T-helper 1 cell treated with Interleukin-12 subunit alpha and Interleukin-12 subunit beta and Interleukin-4 antibody, amounts not matched to agents 30 ng/mL and 1 ng/mL, for 36 hours (primary cell): ENCODE results near the gene SELENBP1. TPM values are rescaled to one million over a fixed set of nuclear protein-coding genes. Genes with fewer than 3 reads are reported as not detected.
"Not testable (repeated sequence)": the region's sequence is repeated elsewhere in the genome, so short reads cannot be mapped to it uniquely, and the experiment has no call there.

Experiments
- intact Hi-C: fragments of 100-400 bp; cut with micrococcal nuclease; formaldehyde crosslinking; loops from one replicate; pipeline ENCODE4 v1.15.1; 2024
- total RNA-seq: library from RNA; stranded (reverse); gene quantifications from 2 replicates; pipeline ENCODE4 v1.2.3, GENCODE V29; 2022

The SELENBP1 gene
- not detected in 2 replicates for total RNA-seq

DNA sequence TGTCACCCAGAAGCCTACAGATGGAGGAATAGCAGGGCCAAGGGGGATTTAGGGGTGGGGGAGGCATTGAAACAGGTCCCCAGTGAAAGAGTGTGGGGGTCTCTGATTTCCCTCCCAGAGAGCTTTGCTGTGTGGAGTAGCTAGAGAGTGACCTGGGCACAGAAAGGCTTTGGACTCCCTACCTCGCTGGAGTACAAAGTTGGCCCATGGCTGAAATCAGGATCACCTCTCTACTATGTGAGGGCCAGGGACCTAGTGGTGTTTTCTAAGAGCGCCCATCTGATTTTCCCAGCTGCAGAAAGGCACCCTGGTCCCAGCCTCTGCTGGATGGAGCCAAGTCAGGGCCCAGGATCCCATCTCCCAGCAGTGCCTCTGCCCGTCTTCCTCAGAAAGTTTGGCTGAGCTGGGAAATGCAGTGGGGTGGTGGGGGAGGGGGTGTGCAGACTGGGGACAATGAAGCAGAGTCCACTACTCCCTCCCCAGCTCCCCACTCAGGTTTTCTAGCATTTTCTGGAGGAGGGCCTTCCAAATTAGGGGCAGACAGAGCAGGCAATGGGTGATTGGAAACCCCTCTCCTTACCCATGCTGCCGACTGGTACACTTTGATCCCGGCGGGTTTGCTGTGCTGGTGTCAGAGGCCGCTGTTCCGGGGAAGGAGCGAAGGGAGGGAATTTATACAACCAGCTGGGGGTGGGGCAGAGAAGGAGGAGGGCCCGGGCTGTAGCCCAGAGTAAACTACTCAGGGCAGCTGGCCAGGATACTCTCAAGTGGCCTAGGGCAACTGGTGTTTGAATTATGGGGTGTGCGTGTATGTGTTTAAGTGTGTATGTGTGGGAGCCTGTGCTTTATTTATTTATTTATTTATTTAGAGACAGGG is at the start of gene SELENBP1:
TSS of gene SELENBP1 (minus strand) at position 648 of the 877 bp plus-strand sequence. CDS start at position 584, 64 bp downstream.
- intact Hi-C loops = no loop called here

DNA sequence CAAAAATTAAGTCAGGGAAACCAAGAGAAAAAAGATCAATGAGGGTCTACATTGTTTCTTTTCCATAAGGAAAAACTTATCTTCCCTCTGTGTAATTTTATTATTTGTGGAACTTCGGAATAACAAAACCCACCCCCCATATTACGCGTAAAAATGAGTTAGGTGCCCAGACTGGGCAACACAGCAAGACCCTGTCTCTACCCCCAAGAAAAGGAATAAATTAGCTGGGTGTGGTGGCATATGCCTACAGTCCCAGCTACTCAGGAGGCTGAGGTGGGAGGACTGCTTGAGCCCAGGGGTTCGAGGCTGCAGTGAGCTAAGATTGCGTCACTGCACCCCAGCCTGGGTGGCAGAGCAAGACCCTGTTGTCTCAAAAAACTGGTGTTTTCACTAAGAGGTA is 47.3 kb upstream of the SELENBP1 start:
- intact Hi-C loops = loop anchor here (2.0 kb wide), 1 partner anchor 21 kb away; no protein-coding TSS in a partner anchor

DNA sequence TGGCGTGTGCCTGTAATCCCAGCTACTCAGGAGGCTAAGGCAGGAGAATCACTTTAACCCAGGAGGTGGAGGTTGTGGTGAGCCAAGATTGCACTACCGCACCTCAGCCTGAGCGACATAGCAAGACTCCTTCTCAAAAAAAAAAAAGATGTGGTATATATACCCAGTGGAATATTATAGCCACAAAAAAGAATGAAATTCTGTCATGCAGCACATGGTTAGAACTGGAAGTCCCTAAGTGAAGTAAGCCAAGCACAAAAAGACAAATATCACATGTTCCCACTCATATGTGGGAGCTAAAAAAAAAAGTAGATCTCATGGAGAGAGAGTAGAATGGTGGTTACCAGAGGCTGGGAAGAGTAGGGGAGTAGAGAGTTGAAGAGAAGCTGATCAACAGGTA is 45.6 kb upstream of the SELENBP1 start:
- intact Hi-C loops = no loop called here

DNA sequence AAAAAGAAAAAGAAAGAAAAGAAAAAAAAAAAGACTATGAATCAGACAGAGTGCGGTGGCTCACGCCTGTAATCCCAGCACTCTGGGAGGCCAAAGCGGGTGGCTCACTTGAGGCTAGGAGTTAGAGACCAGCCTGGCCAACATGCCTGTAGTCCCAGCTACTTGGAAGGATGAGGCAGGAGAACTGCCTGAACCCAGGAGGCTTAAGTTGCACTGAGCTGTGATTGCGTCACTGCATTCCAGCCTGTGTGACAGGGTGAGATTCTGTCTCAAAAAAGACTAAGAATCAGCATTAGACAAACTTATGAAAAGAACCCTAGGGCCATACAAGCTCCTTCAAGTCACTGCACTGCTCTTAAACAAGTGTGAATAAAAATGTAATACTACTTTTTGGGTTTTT is 43.7 kb upstream of the SELENBP1 start:
- intact Hi-C loops = no loop called here

DNA sequence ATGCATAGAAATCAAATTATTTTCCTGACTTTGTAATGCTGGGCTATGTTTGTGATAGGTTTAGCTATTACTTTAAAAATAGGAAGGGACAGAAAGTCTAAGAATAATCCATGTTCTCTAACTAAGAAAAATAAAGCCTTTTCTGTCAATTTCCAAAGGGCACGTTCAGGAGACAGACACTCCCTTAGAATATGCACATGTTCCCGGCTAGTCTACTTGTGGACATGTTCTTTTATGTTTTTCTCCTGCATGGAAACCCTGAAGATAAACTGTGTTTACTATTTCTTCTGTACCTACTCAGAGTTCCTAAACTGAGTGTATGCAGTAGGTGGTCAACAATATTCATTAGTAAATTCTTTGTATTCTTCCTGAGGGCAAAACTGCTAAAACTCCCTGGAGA is 39.4 kb upstream of the SELENBP1 start:
- intact Hi-C loops = no loop called here

DNA sequence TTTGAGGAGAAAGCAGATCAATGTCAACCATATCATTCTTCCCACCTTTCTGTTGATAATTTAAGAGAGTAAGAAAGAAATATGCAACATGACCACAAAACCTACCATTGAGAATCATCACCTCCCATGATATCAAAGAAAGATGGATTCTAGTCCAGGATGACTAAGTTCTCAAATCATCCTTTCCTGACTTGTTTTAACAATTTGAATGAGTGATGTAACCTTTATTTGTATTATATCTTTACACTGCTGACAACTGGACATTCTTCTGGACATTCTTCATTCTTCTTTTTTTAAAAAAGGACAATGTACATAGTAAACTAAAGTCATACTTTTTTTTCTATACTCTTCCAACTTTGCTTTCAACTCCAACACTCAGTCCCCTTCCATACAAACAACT is 36.4 kb upstream of the SELENBP1 start:
- intact Hi-C loops = no loop called here

DNA sequence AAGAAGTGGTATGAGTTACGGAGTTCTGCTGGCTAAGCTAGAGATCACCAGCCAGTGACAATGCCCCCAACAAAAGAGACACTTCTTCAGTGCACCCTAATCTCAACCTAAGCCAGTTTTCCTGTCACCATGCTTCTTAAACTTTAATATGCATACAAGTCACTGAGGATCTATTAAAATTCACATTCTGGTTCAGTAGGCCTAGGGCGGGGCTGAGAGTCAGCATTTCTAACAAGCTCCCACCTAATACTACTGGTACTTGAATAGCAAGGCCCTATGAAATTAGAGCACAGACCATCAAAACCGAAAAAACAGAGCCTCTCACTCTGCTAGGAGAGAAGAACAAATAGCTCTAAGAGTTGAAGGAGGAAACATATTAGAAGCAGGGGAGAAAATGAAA is 34.8 kb upstream of the SELENBP1 start:
- intact Hi-C loops = no loop called here

DNA sequence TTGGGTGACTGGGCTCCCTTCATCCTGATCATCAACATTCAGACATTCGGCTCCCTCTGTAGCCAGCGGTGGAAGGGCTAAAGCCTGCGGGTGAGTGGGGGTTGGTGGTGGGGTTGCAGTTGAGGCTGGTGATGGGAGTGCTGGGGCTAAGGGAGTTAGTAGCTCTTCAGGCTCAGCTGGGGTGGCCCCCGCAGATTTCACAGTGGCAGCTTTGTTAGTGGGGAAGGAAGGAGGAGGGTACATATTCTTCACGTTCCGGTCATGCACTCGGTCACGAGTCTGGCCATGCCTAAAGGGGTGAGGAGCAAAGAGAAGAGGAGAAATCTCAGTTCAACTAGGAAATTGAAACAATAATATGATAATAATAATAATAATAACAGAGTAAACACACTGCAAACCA is 33.7 kb upstream of the SELENBP1 start:
- intact Hi-C loops = no loop called here

DNA sequence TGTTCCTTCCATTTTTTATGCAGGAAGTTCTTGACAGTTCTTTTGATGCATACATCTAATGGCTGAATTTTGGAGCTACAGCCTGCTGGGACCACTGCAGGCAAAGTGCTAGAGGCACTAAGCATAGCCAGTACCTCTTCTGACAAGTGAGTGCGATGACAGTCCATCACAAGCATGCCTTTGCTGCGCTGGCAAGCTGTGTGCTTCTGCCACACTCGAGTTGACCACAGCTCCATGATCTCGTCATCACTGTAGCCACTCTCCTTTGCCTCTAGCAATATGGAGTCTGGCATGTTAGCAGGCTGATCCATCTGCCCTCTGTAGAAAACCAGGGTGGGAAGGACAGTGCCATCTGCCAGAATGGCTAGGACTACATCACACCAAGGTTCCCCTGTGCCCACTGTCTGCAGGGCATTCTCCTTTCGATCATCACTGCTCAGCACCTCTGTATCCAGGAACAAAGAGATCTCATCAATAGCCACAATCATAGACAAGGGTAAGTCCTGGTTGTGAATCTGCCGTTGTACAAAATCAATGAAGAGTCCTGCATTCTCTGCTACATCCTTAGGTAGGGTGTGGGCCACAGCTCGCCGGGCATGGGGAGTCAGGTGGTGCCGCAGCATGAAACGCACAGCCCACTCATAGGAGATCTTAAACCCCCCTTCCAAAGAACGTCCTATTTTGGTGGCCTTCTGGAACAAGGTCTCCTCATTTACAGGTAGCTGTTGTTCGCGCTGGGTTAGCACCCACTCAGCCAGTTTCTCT is 32.9 kb upstream of the SELENBP1 start:
- intact Hi-C loops = no loop called here

DNA sequence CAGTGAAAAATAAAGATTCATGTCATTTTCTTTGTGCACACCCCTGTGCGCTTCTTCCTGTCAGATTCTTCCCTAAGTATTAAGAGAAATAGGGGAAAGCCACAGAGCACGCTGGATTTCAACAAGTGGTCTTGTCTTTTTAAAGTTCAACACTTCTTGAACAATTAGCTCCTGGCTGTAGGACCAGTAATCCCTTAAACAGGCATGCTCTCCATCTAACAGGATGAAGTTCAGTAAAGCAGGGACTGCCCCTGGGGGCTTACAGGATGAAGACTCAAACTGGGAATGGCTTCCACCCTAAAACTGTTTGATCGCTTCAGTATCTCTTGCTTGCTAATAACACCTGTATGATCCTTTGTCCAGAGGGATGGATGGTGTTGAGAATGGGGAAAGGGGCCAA is 31.1 kb upstream of the SELENBP1 start:
- intact Hi-C loops = no loop called here

DNA sequence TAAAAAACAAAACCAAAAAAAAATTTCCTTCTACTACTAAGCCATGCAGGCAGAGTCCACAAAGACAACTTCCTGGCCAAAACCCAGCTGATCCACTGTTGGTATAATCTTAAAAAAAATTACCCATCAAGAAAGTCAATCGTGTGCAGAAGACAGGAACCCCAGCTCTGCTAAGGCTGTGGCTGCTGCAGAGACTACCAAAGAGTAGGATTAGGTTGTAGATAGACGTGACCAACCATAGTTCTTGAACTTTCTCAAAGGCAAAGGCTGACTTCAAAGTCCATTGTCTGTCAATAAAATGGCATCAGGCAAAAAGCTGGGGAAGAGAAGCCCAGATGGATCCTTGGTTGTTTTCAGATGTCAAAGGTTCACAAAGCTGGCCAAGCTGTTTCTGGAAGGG is 30.3 kb upstream of the SELENBP1 start:
- intact Hi-C loops = no loop called here

DNA sequence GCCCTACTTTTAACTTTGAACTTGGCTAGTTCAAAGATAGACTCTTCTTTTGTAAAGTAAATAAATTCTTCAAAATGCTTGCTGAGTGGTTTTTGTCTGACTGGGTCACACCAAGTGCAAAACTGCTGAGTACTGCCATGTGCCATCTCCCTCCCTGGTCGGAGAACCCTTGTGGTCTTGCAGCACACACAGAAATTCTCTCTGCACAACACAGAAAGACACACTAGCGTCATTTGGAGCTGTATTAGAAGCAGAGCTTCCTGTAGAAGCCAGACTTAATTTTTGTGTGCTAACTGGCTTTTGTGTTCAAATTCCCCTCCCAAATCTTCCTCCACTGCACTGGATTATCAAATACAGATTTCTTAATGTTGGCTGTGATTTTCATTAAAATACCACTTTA is 29.4 kb upstream of the SELENBP1 start:
- intact Hi-C loops = no loop called here

DNA sequence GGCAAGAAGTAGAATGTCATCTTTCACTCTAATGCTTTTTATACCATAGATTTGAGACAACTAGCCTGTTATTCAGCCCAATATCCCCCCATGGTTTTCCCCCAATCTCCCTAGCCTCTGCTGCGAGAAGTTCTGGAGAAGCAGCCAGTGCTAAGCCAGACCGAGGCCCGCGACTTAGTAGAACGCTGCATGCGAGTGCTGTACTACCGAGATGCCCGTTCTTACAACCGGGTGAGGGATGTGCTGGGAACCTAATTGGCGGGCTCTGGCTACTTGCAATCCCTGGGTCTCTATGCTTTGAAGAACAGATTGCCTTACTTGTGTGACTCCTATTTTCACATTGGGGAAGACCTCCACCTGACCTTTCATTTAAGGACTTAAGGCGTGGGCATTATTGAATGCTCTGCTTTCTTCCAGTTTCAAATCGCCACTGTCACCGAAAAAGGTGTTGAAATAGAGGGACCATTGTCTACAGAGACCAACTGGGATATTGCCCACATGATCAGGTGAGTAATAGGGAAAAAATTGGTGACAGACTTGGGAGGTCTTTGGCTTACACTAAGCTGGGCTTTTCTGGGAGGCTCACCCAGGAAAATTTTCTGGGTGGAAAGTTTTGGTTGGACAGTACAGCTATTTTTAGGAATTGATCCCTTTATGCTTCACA is 28.8 kb upstream of the SELENBP1 start:
- intact Hi-C loops = no loop called here

DNA sequence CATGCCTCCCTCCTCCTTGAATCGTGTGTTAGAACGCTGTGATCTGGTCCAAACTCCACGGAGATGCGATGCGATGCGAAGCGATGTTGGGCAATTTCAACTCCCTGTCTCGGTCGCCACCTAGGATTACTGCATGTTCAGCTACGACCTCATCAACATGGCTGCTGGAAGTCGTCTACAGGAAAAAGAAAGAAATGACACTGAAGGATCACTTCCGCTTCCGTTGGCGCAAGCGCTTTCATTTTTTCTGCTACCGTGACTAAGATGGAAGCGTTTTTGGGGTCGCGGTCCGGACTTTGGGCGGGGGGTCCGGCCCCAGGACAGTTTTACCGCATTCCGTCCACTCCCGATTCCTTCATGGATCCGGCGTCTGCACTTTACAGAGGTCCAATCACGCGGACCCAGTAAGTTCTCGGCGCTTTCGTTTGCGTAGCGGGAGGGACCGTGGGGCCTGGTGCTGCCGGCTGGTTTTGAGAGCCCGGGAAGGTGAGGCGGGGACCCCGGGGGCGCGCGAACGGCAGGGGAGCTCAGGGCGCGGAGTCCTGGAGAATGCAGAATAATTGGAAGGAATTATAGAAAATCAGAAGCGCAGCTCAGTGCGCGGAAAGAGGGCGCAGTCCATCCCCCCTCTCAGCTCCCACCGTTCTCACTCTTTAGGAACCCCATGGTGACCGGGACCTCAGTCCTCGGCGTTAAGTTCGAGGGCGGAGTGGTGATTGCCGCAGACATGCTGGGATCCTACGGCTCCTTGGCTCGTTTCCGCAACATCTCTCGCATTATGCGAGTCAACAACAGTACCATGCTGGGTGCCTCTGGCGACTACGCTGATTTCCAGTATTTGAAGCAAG is 27.0 kb upstream of the SELENBP1 start, which contains the start of gene PSMB4:
TSS of gene PSMB4 (plus strand) at position 250 of the 848 bp plus-strand sequence. CDS start at position 265, 15 bp downstream.
- intact Hi-C loops = loop anchor here (1.0 to 2.0 kb wide), 10 partner anchors 52 to 1131 kb away; partner anchors contain the start of genes APH1A, LYSMD1, PI4KB and PIP5K1A

DNA sequence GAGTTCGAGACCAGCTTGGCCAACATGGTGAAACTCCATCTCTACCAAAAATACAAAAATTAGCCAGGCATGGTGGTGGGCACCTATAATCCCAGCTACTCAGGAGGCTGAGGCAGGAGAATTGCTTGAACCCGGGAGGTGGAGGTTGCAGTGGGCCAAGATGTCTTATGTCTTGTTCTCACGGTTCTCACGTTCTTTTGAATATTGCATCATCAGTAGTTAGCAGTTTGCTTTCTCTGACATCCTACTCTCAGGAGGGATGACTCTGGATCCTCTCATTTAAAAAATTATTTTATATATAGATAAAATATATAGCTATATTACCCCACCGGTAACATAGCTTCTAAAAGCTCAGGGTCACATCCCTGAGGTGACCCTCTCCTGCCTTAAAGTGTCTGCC is 23.8 kb upstream of the SELENBP1 start:
- intact Hi-C loops = not testable (repeated sequence)

DNA sequence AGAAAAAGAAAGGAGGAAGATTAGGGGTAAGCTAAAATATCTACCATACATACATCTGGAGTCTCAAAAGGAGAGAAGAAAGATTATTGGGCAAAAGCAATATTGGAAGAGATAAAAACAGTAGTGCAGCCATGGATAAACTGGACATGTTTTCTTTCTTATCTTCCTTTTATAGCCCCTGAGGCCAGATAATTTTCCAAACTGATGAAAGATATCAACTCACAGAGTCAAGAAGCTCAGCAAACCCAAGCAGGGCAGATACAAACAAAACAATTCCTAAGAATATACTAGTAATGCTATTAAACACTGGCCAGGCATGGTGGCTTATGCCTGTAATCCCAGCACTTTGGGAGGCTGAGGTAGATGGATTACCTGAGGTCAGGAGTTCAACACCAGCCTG is 21.1 kb upstream of the SELENBP1 start:
- intact Hi-C loops = no loop called here

DNA sequence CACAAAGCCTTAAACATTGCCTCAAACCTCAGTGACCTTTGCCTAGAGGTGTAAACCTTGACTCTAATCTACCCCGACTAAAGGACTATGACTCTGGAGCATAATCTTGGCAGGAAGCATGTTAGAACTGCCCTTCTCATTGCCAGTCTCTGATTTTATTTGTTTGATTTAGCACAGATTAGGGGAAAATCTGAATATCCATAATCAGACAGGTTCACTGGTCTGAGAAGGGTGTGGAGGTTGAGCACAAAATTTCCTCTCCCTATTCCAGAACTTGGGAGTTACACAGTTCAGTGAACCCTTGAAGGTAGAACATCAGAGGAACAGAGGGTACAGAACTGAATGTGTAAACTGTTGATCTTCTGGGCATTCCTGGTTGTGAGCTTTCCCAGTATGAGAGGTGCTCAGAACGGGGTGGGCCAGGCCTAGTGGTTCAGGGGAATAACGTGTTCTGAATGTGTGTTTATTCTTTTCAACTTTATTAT is 18.6 kb upstream of the SELENBP1 start:
- intact Hi-C loops = no loop called here

DNA sequence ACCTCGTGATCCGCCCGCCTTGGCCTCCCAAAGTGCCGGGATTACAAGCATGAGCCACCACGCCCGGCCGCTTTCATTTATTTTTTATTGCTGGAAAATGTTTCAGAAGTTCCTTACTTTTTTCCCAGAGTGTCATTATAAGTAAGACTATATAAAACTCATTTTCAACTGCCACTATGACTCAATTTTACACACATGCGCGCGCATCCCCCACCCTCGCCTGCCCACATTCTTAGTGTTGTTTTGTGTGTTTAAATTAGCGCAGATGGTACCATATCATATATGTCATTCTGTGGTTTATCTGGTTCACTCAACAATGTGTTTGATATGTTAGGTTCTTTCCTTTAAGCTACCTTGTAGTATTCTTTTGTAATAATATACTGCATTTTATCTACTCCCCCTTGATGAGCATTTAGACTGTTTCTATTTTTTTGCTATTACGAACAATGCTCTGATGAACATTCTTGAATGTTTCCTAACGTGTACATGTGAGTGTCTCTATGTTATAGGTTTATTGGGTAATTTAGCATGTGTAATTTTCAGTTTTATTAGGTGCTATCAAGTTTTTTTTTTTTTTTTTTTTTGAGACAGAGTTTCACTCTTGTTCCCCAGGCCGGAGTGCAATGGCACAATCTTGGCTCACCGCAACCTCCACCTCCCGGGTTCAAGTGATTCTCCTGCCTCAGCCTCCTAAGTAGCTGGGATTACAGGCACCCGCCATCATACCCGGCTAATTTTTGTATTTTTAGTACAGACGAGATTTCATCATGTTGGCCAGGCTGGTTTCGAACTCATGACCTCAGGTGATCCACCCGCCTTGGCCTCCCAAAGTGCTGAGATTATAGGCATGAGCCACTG is 17.9 kb upstream of the SELENBP1 start:
- intact Hi-C loops = not testable (repeated sequence)

DNA sequence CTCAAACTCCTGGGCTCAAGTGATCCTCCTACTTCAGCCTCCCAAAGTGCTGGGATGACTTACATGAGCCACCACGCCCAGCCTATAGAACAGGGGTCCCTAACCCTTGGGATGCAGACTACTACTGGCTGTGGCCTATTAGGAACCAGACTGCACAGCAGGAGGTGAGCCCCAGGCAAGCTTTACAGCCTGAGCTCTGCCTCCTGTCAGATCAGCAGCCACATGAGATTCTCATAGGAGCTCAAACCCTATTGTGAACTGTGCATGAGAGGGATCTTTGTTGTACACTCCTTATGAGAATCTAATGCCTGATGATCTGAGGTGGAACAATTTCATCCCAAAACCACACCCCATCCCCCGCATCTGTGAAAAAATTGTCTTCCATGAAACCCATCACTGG is 13.5 kb upstream of the SELENBP1 start:
- intact Hi-C loops = no loop called here

DNA sequence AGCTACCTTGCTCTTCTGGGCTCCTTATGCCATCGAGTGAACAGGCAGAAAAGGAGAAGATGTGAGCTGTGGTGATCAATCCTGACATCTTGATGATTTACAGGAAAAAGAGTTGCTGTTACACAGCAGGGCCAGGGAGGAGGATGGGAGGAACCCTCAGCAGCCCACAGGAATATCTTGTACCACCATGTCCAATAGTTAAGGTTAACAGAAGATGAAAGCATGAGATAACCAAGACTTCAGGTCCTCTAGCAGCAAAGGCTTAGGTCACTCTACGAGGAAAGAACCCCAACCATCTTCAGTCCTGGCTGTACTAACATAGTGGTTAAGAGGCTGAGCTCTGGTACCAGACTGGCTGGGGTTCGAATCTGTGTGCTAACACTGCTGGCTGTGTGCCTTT is 12.1 kb upstream of the SELENBP1 start:
- intact Hi-C loops = no loop called here
